Measurements from ENCODE around the gene KCNB1. TPM values are rescaled to one million over a fixed set of nuclear protein-coding genes. Genes with fewer than 3 reads are reported as not detected.

KCNB1 gene
- total RNA-seq, 1 donor from 2014 or later = under 0.01 TPM

GRCh38 chr20:49470922-49471321 is 11.5 kb downstream of the KCNB1 start:
- DNase-seq (ENCODE audit: low read depth in 2 of 2) = no peak

DNA sequence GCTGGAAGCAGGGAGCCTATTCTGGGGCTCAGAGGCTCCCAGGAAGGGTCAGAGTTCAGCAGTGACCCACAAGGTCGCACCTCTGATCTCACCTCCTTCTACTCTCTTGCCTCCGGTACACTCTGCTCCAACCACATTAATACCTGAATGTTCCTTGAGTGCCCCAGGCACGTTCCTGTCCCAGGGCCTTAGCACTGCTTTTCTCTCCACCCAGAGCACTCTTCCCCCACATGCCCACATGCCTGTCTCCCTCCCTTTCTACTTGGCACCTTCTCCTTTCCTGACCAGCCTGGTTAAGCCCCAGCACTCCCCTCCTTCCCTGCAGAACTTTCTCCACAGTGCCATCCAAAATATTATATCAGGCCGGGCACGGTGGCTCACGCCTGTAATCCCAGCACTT is 13.4 kb downstream of the KCNB1 start:
- DNase-seq (ENCODE audit: low read depth in 2 of 2) = no peak

GRCh38 chr20:49468412-49468811 is 14.1 kb downstream of the KCNB1 start:
- no peak for DNase-seq (ENCODE audit: low read depth in 2 of 2)

DNA sequence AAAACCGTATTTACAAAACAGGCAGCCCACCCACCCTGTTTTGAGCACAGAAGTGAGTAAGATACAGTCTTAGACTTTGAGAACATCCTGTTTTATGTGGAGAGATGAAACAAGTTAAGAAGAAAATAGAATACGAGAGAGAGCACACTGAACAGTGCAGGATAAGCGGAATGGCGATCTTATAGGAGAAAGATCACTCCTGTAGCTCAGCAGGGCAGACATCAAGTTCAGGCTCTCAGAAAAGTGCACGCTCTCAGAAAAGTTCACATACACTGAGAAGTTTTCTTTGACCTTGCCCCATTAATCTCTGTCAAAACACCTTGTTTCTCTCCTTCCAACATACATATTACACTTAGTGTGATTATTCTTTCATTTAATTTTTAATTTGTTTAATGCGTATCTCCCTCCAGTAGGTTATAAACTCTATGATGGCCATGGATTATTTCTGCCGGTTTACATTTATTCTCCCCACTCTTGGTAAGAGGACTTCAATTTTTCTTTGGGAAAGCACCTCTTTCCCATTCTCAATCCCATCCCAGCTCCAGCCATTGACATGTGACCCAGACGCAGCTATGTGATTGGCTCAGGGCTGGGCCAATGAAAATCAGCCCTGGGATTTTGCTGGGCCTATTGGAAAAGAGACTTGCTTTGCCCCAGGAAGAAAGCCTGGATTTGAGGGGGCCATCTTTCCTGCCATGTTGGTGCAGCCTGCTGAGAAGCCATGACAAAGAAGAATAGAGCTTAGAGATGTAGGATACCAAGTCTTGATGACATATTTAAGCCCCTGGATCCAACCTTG is 16.2 kb downstream of the KCNB1 start:
- DNase-seq (ENCODE audit: low read depth in 2 of 2) = no peak

DNA sequence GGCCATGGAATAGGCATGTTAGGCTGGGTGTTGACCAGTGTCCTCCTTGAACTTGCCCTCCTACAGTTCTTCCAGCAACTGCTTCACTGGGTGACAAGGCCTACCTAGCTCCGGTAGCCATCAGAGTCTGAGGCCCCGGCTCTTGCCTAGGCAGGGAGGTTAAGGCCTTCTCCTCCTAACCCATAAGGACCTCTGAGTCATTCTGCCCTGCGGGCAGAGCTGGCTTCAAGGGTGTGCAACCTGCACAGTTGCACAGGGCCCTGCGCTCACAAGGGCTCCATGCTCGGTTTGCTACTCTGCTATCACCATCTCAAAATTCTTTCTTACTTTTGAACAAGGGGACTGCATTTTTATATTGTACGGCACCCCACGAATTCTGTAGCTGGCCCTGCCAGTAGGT is 17.9 kb downstream of the KCNB1 start:
- DNase-seq (ENCODE audit: low read depth in 2 of 2) = no peak

GRCh38 chr20:49462626-49463025 is 19.8 kb downstream of the KCNB1 start:
- DNase-seq (ENCODE audit: low read depth in 2 of 2) = no peak

DNA sequence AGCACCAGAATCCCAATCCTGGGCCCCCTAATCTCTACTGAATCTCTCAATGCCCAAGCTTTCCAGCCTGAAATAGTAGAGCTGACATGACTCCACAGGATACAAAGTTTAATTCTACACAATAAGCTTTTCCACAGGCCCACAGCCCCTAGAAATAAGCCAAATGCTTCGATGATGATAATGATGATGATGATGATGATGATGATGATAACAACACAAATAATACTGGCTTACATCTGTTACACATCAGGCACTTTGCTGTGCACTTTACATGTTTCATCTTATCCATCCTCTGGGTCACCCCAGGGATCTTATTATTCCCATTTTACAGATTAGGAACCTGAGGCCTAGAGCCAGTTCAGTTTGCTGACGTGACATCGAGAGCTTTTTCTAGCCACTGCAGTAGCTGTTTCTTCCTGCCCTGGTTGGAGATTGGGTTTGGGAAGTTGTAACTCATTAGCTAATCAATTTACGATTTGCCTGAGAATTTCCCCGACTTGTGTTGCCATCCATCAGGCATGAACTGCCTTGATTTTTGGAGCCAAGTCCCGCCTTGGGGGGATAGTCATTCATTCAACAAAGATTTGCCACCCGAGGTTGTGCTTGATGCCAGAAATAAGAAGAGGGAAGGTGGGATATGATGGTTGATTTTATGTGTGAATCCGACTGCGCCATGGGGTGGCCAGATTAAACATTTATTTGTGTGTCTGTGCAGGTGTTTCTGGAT is 20.4 kb downstream of the KCNB1 start:
- no peak for DNase-seq (ENCODE audit: low read depth in 2 of 2)

DNA sequence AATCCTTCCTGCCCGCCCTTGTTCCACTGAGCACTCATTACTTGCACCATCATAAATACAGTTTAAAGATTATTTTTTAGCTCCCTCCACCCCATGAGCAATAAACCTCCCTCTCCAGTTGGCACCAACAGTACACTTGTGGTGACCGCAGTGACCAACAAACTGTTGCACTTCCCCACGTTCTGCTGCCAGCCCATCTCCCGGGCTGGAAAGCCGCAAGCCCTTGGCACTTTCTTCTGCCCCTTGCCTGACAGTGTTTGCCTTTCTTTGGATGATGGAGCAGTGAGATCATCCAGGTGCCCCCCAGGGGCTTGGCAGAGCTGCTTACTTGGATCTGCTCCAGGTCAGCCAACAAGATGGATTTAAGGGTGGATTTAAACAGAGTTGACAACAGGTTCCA is 21.6 kb downstream of the KCNB1 start:
- DNase-seq (ENCODE audit: low read depth in 2 of 2) = no peak

DNA sequence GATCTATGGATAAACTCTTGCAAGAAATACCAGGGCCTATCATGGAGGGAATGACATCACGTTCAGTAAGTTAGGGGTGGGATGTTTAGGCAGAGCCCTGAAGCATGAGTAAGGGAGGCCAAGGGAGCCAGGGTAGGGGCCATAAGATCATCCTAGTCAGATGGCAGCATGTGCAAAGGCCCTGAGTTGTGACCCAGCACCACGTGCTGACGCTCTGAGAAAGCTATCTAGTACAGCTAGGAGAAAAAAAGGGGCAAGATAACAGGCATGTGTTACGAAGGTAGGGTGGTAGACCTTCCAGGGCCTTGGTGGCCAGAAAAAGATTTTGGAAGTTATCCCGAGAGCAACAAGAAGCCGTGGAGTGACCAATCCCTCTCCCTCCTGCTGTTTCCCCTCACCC is 22.3 kb downstream of the KCNB1 start:
- no peak for DNase-seq (ENCODE audit: low read depth in 2 of 2)

DNA sequence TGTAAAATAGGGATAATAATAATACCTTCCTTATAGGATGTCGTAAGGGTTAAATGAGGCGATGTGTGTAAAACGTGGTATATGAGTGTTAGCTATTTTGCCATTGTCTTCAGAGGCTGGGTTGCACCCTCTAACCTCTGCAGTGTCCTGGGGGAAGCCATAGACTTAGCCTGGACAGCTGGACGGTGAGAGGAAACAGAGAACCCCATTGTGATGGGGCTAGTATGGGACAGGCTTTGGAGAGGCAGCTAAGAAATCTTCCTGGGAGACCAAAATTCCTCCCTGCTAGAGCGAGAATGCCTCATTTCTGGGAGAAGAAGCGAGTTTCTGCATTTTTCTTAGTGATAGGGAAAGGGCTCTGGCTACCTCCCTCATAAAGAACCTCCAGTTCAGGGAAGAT is 22.8 kb downstream of the KCNB1 start:
- no peak for DNase-seq (ENCODE audit: low read depth in 2 of 2)

DNA sequence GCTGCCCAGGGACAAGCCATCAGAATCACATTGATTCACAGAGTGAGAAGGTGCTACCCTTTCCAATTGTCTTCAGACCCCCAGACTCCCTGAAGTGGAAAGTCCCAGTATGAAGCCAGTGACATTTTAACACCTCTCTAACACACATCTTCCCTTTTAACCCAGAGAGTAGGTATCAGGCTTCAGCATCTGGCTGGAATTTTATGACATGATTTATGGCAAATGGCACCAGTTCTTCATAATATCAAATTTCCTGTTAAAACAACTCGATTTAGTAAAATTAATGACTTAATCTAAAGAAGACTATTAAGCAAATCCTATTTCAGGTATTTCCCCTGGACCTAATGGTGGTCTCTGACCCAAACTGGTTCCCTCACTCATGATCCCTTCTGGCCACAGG is 25.0 kb downstream of the KCNB1 start:
- DNase-seq (ENCODE audit: low read depth in 2 of 2) = no peak

- no peak for DNase-seq (ENCODE audit: low read depth in 2 of 2)
Observed at GRCh38 chr20:49456646-49457045, 25.8 kb downstream of the KCNB1 start.

DNA sequence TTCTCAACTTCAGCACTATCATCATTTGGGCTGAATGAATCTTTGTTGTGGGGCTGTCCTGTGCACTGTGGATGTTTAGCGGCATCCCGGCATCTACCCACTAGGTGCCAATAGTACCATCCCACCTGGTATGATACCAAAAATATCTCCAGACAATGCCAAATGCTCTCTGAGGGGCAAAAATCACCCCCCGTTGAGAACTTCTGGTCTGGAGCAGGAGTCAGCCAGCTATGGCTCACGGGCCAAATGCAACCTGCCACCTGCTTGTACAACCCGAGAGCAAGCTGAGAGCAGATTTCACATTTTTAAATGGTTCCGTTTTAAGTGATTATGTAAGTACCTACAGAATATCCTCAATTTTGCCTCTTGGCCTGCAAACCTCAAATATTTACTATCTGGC is 26.8 kb downstream of the KCNB1 start:
- DNase-seq (ENCODE audit: low read depth in 2 of 2) = no peak

DNA sequence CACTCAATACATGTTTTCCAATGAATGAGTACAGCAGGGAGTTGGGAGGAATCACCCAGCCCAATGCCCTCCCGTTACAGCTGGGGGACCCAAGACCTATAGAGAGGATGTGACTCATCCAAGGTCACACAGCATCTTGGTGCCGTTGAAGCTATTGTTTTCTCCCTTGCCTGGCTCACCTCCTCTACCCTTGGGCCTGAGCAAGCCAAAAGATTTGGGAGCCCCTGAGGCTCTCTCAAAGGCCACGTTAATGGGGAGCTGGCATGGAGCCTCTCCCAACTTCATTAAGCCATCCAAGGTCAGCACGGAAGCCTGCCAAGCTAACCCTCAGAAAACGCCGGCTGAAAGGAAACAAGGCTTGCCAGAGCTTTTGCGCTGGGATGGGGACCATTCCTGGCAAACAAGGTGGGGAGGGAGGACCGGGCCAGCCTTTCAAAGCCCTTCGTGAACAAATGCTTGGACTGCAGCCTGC is 30.4 kb downstream of the KCNB1 start:
- peak; percentile 58 to 79 for DNase-seq (ENCODE audit: low read depth in 2 of 2)

GRCh38 chr20:49450281-49450721 is 32.2 kb downstream of the KCNB1 start:
- DNase-seq (ENCODE audit: low read depth in 2 of 2) = no peak

- DNase-seq (ENCODE audit: low read depth in 2 of 2) = no peak
Observed at GRCh38 chr20:49448917-49449316, 33.6 kb downstream of the KCNB1 start.

DNA sequence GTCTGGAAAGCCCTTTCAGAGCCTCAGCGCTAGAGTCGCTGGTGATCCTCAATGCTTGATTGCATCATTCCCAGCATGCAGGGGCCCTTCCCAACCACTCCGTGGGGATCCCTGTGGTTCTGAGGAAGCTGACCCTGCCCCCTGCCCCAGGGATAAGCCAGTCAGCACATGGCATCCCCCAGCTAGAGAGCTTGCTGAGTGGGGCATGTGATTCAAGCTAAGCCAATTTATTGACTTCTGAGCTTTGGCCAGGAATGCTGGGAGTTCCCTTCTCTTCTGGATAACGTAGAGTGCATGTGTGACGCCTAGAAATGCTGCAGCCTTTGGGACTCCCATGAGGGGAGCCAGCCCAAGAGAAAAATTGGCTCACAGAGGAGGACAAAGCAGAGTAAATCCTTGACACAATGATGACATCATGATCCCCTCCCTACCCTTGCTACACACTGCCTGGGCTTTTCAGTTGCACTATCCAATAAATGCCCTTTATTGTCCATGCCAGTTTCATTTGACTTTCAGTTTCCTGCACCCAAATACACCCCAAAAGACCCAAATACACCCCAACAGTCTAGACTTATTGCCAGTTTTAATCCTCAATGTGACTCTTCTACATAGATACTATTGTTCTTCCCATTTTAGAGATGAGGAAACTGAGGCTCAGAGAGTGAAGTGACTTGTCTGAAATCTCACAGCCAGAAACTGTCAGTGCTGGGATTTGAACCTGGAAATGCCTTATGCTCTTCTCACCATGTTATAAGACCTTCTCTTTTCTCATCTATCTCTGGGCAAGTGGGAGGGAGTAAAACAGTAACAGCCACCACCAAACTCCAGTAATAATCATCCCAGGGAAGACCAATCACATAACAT is 34.3 kb downstream of the KCNB1 start:
- DNase-seq (ENCODE audit: low read depth in 2 of 2) = no peak

DNA sequence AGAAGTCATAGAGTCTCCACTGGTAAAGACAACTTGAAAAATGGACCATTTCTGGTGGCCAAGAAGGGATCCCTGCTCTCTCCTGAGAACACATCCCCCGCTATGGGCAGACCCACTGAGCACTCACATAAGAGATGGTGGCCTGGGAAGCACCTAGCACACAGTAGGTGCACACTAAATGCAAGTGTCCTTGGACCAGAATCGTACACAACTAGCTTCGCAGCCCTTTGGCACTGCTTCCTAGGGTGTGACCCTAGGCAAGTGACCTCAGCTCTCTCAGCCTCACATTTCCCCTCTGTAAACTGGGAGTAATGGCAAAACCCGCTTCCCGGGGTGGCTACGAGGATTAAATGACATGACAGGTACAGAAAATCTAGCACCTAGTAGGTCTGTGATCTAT is 35.1 kb downstream of the KCNB1 start:
- DNase-seq (ENCODE audit: low read depth in 2 of 2) = no peak

GRCh38 chr20:49446808-49447207 is 35.7 kb downstream of the KCNB1 start:
- no peak for DNase-seq (ENCODE audit: low read depth in 2 of 2)

DNA sequence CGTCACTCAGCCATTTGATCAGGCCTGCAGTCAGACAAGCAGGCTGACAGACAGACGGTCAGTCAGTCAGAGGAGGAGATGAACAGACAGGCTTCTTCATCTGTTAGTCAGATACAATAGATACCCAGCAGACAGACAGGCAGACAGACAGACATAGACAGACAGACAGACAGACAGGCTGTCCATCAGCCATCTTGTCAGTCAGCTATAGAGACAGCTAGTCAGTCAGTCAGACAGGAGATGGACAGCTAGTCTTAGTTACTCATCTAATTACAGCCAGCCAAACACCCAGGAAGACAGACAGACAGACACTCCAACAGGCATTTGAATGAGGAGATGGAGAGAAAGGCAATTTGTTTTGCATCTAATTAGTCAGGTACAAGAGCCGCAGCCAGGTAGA is 36.4 kb downstream of the KCNB1 start:
- no peak for DNase-seq (ENCODE audit: low read depth in 2 of 2)

GRCh38 chr20:49445176-49445575 is 37.3 kb downstream of the KCNB1 start:
- DNase-seq (ENCODE audit: low read depth in 2 of 2) = peak in 1 of 2 donors; percentile 14

GRCh38 chr20:49444553-49444990 is 37.9 kb downstream of the KCNB1 start:
- no peak for DNase-seq (ENCODE audit: low read depth in 2 of 2)

Measured in lung microvascular endothelial cell (primary cell).